Keratinocyte (primary cell): ENCODE measurements around the gene TPST2. TPM values are rescaled to one million over a fixed set of nuclear protein-coding genes. Genes with fewer than 3 reads are reported as not detected.

Source experiments
- DNase-seq: peaks from one replicate; pipeline ENCODE4 v3.0.0-alpha.2; 2011; ENCODE audit warnings: low read depth, missing footprints, low spot score
- FAIRE-seq: peaks from 2 replicates; lab custom pipeline; 2011; peaks lifted over from hg19 to GRCh38; lab: Jason Lieb, UNC
- H2AFZ ChIP-seq: 2 replicates; pipeline ENCODE4 v1.6.0; 2012; ENCODE audit warnings: low read length, control low read depth, inconsistent platforms; ENCODE audit not compliant: control insufficient read depth
- H3K27ac ChIP-seq: 2 replicates; pipeline ENCODE4 v1.5.1; 2011; ENCODE audit warnings: low read length; ENCODE audit not compliant: control insufficient read depth, insufficient read depth
- H3K27me3 ChIP-seq: 3 replicates; pipeline ENCODE4 v1.6.0; 2011; ENCODE audit warnings: low read length; ENCODE audit not compliant: control insufficient read depth, insufficient read depth; ENCODE audit errors: extremely low read depth
- H3K36me3 ChIP-seq, 2 experiments: 2 replicates in 1 of 2; 3 replicates in 1 of 2; pipeline ENCODE4 v1.5.1; 2011; ENCODE audit warnings: low read length in 2 of 2, mild to moderate bottlenecking in 1 of 2; ENCODE audit not compliant: control insufficient read depth in 2 of 2, insufficient read depth in 2 of 2; ENCODE audit errors: extremely low read depth in 1 of 2
- H3K4me1 ChIP-seq: 3 replicates; pipeline ENCODE4 v1.5.1; 2011; ENCODE audit warnings: low read length; ENCODE audit not compliant: control insufficient read depth, insufficient read depth; ENCODE audit errors: extremely low read depth
- H3K4me2 ChIP-seq: 3 replicates; pipeline ENCODE4 v1.6.0; 2011; ENCODE audit warnings: low read depth, low read length; ENCODE audit not compliant: control insufficient read depth, insufficient read depth; ENCODE audit errors: extremely low read depth
- H3K4me3 ChIP-seq, 3 experiments: fragments of 200-600 bp in 1 of 3; sonication (generic) in 1 of 3; 2 replicates in 2 of 3; 3 replicates in 1 of 3; pipeline ENCODE4 v1.5.1; 2011 to 2016; ENCODE audit warnings: low read length in 3 of 3, mild to moderate bottlenecking in 3 of 3, control low read depth in 2 of 3, inconsistent platforms in 1 of 3, low read depth in 1 of 3, mixed read lengths in 1 of 3, mixed run types in 1 of 3, moderate library complexity in 1 of 3; ENCODE audit not compliant: control insufficient read depth in 2 of 3, insufficient read depth in 2 of 3; ENCODE audit errors: extremely low read depth in 1 of 3
- H3K79me2 ChIP-seq: 2 replicates; pipeline ENCODE4 v1.6.0; 2012; ENCODE audit warnings: low read length; ENCODE audit not compliant: control insufficient read depth, insufficient read depth
- H3K9ac ChIP-seq: 3 replicates; pipeline ENCODE4 v1.6.0; 2011; ENCODE audit warnings: low read length; ENCODE audit not compliant: control insufficient read depth, insufficient read depth; ENCODE audit errors: extremely low read depth
- H3K9me1 ChIP-seq: 3 replicates; pipeline ENCODE4 v1.6.0; 2011; ENCODE audit warnings: low read length; ENCODE audit not compliant: control insufficient read depth, insufficient read depth; ENCODE audit errors: extremely low read depth
- H3K9me3 ChIP-seq: 2 replicates; pipeline ENCODE4 v1.5.1; 2012; ENCODE audit warnings: low read depth, low read length; ENCODE audit not compliant: control insufficient read depth
- H4K20me1 ChIP-seq: 3 replicates; pipeline ENCODE4 v1.6.0; 2011; ENCODE audit warnings: low read length; ENCODE audit not compliant: control insufficient read depth, insufficient read depth; ENCODE audit errors: extremely low read depth
- CTCF ChIP-seq, 3 experiments: IDR thresholded peaks in 1 of 3; conservative IDR thresholded peaks in 1 of 3; optimal IDR thresholded peaks in 1 of 3; 2 replicates in 2 of 3; 3 replicates in 1 of 3; pipeline versions ENCODE3 to v1.5.1; 2011; ENCODE audit warnings: low read length in 3 of 3, mild to moderate bottlenecking in 3 of 3, moderate library complexity in 2 of 3, control low read depth in 1 of 3, inconsistent platforms in 1 of 3; ENCODE audit not compliant: insufficient read depth in 2 of 3; ENCODE audit errors: extremely low read depth in 1 of 3
- EZH2 ChIP-seq: IDR thresholded peaks from one replicate; pipeline ENCODE4 v1.6.1; 2012; ENCODE audit warnings: inconsistent platforms, mild to moderate bottlenecking, low read length, moderate library complexity
- dilution Hi-C: fragments of 300-500 bp; cut with MboI; formaldehyde crosslinking; loops from one replicate; pipeline ENCODE4 v1.7.0; 2020; ENCODE audit warnings: low sequenced_read_pairs; ENCODE audit not compliant: extremely low pct_ligation_motif_present
- polyA plus RNA-seq, 5 experiments: library from polyadenylated mRNA; depleted of rRNA in 3 of 5; stranded (reverse) in 3 of 5; stranded (forward) in 1 of 5; unstranded in 1 of 5; fragments of >200 nt; gene quantifications; 1 replicate in 1 of 5; 2 replicates in 3 of 5; 3 replicates in 1 of 5; pipeline versions ENCODE4 v1.2.1 to v1.2.3, GENCODE V29; 2011 to 2012; ENCODE audit warnings: missing spikeins in 2 of 5, low read depth in 1 of 5, low replicate concordance in 1 of 5

TPST2 gene
- polyA plus RNA-seq, 1 donor (not counting 4 experiments of a cell fraction or from before 2014, with no cell fraction given) = 22.4 TPM

GRCh38 chr22:26525946-26526564, 63.9 kb downstream of the TPST2 start:
- Histone ChIP-seq H3K27me3 (no peaks in the 10 kb centered on the region), H3K9ac (no peak overlapping the region), H3K9me1 (no peaks in the 10 kb centered on the region), H3K4me1 (no peaks in the 10 kb centered on the region), H3K79me2 (no peaks in the 10 kb centered on the region), H3K4me3 (no peak overlapping the region), H3K27ac (no peak overlapping the region), H3K4me2 (no peak overlapping the region), H3K36me3 (peaks cover 4 to 17% of the 10 kb centered on the region in 2 experiments), H3K9me3 (no peaks in the 10 kb centered on the region), H4K20me1 (no peaks in the 10 kb centered on the region), H2AFZ (no peak overlapping the region)
- dilution Hi-C loops = no loop called here
- FAIRE-seq (no peak), DNase-seq (no peak)
- no peak for TF ChIP-seq EZH2
- no peak for TF ChIP-seq CTCF (optimal IDR thresholded peaks at IDR 0.05 in 1 of 3, IDR thresholded peaks at IDR 0.05 in 1 of 3, conservative IDR thresholded peaks at IDR 0.05 in 1 of 3; ENCODE audit: extremely low read depth in 1 of 3, insufficient read depth in 2 of 3, low read length in 3 of 3)

- Histone ChIP-seq H2AFZ (no peak overlapping the region), H3K4me3 (no peak overlapping the region), H3K79me2 (no peaks in the 10 kb centered on the region), H3K27me3 (no peaks in the 10 kb centered on the region), H3K9me3 (no peaks in the 10 kb centered on the region), H3K4me2 (no peak overlapping the region), H3K36me3 (peaks cover 4 to 15% of the 10 kb centered on the region in 2 experiments), H3K9ac (no peak overlapping the region), H4K20me1 (no peaks in the 10 kb centered on the region), H3K27ac (no peak overlapping the region), H3K4me1 (no peaks in the 10 kb centered on the region), H3K9me1 (no peaks in the 10 kb centered on the region)
- FAIRE-seq (no peak), DNase-seq (no peak)
- TF ChIP-seq EZH2 (no peak), CTCF (optimal IDR thresholded peaks at IDR 0.05 in 1 of 3, IDR thresholded peaks at IDR 0.05 in 1 of 3, conservative IDR thresholded peaks at IDR 0.05 in 1 of 3; ENCODE audit: extremely low read depth in 1 of 3, insufficient read depth in 2 of 3, low read length in 3 of 3) (no peak)
- dilution Hi-C loops = no loop called here
Measured at GRCh38 chr22:26524870-26525269, 65.1 kb downstream of the TPST2 start.
